ENCODE measurements around the gene RCN1.
"Not testable (repeated sequence)": the region's sequence is repeated elsewhere in the genome, so short reads cannot be mapped to it uniquely, and the experiment has no call there.

RCN1 gene

GRCh38 chr11:32072872-32073643, 17.8 kb upstream of the RCN1 start:
- in situ Hi-C loops (cut with HindIII; ENCODE audit: low sequenced_read_pairs): loop anchor here (25.0 kb wide), 1 partner anchor 89 kb away; no protein-coding TSS in a partner anchor

DNA sequence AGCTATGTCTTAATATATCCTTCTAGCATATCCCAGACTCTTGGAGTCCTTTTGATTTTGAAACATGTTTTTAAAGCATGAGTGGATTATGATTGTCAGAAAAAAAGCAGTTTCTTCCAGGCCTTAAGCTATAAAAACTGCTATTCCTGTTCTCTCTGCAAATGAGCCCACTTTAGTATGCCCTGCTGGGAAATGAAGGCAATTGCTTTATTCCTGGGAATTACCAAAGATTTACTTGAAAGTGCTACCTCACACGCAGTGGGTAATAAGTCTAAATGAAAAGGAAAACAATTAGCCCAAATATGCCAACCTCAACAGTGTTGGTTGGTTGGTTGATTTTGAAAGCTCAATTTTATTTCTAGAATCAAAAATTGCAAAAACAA, 17.2 kb upstream of the RCN1 start:
- in situ Hi-C loops (cut with HindIII; ENCODE audit: low sequenced_read_pairs): loop anchor here (25.0 kb wide), 1 partner anchor 89 kb away; no protein-coding TSS in a partner anchor

DNA sequence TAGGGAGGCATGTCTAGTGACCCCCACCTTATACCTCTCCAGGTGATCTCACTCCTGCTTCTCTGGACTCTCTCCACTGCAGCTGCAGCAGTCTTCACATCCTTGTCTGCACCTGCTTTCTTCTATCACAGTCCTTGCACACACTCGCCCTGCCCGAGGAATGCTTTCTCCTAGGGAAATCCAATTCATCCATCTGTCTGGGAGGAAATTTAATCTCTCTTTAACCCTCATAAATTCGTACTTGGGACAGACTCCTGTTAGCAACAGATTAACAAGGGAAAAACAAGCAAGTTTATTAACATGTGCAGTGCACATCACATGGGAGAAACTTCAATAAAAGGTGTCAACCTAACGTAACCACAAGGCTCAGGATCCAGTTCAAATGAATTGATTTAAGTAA, 11.3 kb upstream of the RCN1 start:
- in situ Hi-C loops (cut with HindIII; ENCODE audit: low sequenced_read_pairs): no loop called here

DNA sequence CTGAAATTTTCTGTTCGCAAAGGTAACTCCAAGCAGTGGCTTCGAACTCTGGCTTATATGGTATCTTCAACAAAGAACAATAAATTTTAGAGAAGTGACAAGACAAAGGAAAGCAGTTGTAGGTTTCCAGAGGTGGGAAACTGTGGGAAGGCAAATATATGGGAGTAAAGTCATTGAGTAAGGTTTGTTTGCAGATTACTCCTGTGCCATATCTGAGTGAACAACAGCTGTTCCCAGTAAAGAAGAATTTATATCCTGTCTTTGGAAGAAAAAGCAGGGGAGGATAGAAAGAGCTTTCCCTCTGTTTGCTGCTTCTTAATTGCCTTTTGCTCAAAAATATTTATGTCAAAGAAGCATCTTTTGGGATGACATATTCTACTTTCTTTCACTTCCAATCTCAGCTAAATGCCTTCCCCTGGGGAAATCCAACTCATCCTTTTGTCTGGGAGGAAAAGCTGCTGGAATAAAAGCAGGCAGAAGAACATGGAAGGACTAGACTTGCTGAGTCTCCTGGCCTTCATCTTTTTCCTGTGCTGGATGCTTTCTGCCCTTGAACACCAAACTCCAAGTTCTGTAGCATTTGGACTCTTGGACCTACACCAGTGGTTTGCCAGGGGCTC, 10.4 kb upstream of the RCN1 start:
- in situ Hi-C loops (cut with HindIII; ENCODE audit: low sequenced_read_pairs): no loop called here

- in situ Hi-C loops (cut with HindIII; ENCODE audit: low sequenced_read_pairs): no loop called here
These were observed 9.7 kb upstream of the RCN1 start for GRCh38 chr11:32081129-32081641.

- in situ Hi-C loops (cut with HindIII; ENCODE audit: low sequenced_read_pairs): no loop called here
These were observed 9.0 kb upstream of the RCN1 start for GRCh38 chr11:32081901-32082300.

DNA sequence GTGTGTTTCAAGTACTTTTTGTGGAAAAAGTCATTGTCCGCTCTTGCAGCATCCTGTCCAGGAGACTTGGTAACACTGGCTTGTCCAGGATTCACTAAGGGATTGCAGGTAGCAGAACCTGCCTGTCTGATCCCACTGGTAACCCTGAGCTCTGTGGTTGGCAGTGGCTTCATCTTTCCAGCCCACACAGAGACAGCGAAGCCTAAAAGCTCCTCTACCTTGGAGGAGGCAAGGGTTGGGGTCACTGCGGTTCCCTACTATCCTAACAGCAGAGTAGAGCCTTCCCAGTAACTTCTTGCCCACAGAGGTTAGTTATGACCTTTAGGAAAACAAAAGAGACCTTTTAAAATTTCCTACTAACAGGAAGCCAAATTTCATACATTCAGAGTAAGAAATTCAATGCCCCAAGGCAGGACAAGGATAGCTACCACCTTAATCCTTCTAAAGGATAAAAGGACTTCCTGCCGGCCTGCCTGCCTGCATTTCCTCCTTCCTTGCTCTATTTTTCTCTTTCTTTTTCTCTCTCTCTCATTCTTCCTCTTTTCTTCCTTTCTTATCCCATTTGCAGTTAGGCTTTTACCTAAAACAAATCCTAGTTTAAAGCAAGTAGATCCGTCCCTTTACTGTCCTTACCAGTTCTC, 8.4 kb upstream of the RCN1 start:
- in situ Hi-C loops (cut with HindIII; ENCODE audit: low sequenced_read_pairs): no loop called here

DNA sequence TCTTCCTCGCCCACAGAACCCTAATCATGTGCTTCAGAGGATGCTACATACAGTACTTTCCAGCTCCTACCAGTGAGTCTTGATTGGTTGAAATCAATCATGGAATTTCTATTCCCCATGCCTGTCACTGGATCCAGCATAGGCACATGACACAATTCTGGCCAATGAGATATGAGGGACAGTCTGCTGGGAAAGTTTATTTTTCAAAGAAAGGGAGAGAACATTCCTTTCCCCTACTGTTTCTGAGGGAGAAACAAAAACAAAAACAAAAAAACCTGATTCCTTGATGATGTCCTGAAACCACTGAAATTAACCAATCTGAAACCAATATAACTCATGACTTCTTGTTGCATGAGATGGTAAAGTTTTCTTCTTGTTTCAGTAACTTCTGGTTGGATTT, 3.3 kb upstream of the RCN1 start:
- in situ Hi-C loops (cut with HindIII; ENCODE audit: low sequenced_read_pairs): no loop called here

DNA sequence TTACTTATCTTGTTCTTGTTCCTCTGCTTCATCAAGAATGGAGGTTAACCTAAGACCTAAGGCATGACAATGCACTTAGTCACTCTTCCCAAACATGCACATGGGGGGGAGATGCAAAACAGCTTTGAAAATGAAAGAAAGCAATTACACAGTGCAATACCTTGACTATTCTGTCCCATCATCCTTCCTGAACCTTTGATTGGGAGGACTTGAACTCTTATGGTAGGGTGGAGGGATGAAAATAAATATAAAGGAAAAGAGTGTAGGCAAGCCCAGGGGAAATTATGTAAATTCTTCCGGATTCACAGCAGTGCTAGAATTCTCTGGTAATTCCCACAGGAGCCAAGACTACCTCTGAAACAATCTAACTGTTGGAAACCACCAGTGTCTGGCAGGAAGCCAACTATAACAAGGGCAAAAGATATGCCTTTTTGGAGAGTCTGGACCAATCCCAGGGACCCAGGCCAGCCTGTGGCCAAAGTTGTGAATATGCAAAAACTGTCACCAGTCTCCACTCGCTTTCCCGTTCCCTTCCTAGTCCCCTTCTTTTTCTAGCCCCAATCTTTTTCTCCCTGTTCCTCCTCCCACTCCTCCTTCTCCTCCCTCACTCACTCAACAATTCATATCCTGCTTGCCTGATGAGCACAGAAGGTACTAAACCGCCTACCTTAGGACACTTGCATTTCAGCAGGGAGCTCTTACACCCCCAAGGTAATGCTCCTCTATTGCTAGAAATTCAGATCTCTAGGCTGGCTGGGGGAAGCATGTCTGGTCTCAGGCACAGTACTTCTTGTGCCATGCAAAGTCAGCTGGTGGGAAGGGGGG, 2.5 kb upstream of the RCN1 start:
- in situ Hi-C loops (cut with HindIII; ENCODE audit: low sequenced_read_pairs): no loop called here

DNA sequence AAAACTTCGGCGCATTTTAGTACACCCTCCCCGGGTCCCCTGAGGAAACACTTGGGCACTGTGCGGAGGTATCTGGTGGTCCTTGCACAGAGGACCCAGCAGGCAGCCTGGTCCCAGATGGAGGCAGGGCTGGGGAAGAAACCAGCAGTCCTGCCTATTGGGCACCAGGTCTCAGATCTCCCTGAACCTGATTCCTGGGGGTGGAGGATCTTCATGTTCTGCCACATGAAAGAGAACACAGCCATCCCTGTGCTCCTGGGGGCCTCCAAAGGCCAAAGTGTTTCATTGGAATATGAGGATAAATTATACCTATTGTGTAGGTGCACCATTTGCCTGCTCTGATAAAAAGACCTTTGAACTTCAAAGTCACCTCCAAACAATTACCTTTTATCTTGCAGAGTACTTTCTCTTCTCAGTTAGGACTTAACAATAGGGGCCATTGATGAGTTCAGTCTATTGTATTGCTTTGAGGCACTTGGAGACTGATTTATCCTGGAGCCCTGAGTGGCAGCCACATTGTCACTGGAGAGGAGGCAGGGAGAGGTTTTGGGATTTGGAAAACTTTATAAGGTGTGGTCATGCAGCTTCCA, 1.8 kb downstream of the RCN1 start:
- in situ Hi-C loops (cut with HindIII; ENCODE audit: low sequenced_read_pairs): no loop called here

DNA sequence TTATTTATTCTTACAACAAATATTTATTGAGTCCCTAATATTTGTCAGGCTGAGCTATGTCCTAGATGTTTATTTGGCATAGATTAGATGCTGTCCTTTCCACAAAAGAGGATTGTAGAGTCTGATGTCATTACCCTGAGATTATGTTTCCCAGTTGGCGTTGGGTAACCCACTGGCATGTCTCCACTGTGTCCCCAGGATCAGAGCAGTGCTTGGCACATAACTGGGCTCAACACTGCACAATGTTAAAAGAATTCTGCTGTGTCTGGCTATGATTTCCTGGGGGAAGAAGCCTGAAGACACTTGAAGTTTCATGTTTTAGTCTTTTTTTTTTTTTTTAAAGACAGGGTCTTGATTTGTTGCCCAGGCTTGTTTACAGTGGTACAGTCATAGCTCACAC, 4.0 kb downstream of the RCN1 start:
- in situ Hi-C loops (cut with HindIII; ENCODE audit: low sequenced_read_pairs): no loop called here

GRCh38 chr11:32098142-32098903, 7.4 kb downstream of the RCN1 start:
- in situ Hi-C loops (cut with HindIII; ENCODE audit: low sequenced_read_pairs): no loop called here

GRCh38 chr11:32099516-32099915, 8.6 kb downstream of the RCN1 start:
- in situ Hi-C loops (cut with HindIII; ENCODE audit: low sequenced_read_pairs): no loop called here

DNA sequence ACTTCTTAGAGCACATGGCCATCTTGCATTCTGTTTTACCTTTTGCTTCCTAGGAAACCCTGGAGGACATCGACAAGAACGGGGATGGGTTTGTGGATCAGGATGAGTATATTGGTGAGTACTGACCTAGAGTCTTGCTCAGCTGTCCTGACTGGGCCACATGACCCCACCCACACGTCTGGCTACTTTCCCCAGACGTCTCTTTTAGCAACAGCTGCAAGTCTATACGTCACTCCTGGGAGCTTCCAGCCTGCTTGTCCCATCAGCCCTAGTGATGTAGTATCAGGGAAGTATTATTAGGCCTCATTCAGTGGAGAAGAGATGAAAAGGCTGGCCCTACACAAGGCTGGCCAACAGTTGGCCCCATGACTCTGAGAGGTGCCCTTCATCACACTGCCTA, 9.6 kb downstream of the RCN1 start:
- in situ Hi-C loops (cut with HindIII; ENCODE audit: low sequenced_read_pairs): no loop called here

- in situ Hi-C loops (cut with HindIII; ENCODE audit: low sequenced_read_pairs): no loop called here
These were observed 10.9 kb downstream of the RCN1 start for GRCh38 chr11:32101791-32102190.

DNA sequence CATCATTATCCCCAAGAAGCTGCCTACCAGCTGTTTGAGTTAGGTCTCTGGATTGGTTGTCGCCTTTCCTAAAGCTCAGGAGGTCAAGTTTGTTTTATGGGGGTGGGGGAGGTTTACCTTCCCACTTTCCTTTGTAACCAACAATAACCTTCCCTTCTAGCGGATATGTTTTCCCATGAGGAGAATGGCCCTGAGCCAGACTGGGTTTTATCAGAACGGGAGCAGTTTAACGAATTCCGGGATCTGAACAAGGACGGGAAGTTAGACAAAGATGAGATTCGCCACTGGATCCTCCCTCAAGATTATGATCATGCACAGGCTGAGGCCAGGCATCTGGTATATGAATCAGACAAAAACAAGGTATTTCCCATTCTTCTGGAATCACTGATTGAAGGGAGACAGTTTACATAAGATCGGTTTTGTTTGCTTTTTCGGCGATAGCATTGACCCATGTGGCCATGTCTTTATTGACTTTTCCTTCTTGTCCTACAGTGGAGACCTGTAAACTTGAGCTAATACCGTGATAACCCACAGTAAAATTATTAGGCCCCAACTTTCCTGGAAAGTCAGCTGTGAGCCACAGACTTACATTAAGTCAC, 12.3 kb downstream of the RCN1 start:
- in situ Hi-C loops (cut with HindIII; ENCODE audit: low sequenced_read_pairs): not testable (repeated sequence)

DNA sequence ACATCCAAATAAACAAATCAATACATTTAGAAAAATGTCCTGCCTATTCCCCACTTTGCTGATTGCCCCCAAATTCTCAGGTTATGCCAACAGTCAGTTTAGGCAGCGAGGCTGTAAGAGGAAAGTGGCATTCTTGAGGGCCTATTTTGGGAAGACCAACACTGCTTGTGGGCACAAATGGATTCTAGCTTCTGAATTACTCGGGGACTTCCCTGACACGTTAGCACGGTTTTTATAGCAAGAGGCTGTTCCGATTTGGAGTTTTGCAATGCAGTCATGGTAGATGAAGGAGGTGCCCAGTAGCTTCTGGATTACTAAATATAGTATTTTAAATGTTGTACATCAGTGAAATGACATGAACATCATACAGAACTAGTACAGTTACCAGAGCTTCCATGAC, 13.1 kb downstream of the RCN1 start:
- in situ Hi-C loops (cut with HindIII; ENCODE audit: low sequenced_read_pairs): no loop called here

DNA sequence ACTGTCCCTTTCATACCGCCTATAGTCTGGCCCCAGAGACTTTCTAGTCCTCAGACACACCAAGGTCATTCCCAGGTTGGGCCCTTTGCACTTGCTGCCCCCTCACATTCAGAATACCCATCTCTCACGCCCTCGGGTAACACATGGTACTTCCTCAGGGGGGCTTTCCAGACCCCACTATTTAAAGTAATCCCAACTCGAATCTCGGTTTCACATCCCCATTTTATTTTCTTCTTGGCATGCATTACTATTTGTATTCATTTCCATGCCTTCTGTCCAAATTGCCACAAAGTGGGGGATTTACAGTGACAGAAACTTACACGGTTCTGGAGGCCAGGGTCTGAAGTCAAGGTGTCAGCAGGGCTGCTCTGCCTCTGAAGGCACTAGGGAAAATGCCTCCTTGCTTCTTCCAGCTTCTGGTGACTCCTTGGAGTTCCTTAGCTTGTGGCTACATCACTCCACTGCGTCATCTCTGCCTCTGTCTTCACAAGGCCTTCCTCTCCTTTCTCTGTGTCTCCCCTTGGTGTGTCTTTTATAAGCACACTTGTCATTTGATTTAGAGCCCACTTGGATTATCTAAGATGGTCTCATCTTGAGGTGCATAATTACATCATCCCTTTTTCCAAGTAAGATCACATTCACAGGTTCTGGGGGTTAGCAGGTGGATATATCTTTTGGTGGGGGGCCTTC, 15.1 kb downstream of the RCN1 start:
- in situ Hi-C loops (cut with HindIII; ENCODE audit: low sequenced_read_pairs): no loop called here

DNA sequence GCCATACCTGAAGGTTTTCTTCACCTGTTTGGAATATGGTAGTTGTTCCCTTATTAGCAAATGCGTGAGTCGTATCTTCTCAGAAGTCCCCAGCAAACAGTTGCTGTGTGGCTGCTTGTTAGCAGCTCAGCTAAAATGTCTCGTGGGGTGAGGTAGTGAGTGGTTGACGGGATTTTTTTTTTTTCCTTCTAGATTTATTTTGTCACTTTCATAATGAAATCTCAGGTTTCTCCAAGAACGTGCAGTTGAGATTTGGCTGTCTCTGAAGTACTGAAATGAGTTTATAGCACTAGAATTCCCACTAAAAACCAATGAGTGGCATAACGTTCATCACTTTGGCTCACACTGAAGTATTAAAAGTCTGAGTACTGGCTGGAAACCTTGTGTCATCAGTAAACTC, 16.8 kb downstream of the RCN1 start:
- in situ Hi-C loops (cut with HindIII; ENCODE audit: low sequenced_read_pairs): no loop called here
